Lower leg skin (tissue), 4 donors: Measurements from ENCODE around the gene KCNN3. TPM values are rescaled to one million over a fixed set of nuclear protein-coding genes. Genes with fewer than 3 reads are reported as not detected.

ENCODE experiments used
- DNase-seq, 2 donors: peaks; one replicate each; pipeline ENCODE4 v3.0.0-alpha.2; 2019; ENCODE audit warnings: low spot score in 2 of 2
- H3K4me3 ChIP-seq: fragments of 200-600 bp; sonication (generic); 2 replicates; pipeline ENCODE4 v1.5.1; 2017; ENCODE audit warnings: mild to moderate bottlenecking, low read depth; ENCODE audit not compliant: poor library complexity, severe bottlenecking
- POLR2A ChIP-seq, 2 donors: fragments of 450-650 bp; IDR thresholded peaks; one replicate each; pipeline ENCODE4 v1.6.1; 2016 to 2017; ENCODE audit warnings: antibody characterized with exemption in 2 of 2, mild to moderate bottlenecking in 1 of 2, moderate library complexity in 1 of 2
- WGBS, 2 donors: methylation state at CpG; one replicate each; pipeline ENCODE4 v1.1.5; 2018; 5-methylcytosine and 5-hydroxymethylcytosine counted together
- intact Hi-C: fragments of 100-400 bp; cut with DNase I; formaldehyde crosslinking; loops from one replicate; pipeline ENCODE4 v1.15.0; 2023; ENCODE audit warnings: low total_unique reads
- total RNA-seq, 4 donors: library from RNA; depleted of rRNA; stranded (reverse); fragments of >200 nt; gene quantifications; one replicate each; pipeline ENCODE4 v1.1.0, GENCODE V29; 2016
- TF ChIP-seq, protein P1 (sequence below), 3 donors: fragments of 450-650 bp; IDR thresholded peaks; one replicate each; pipeline ENCODE4 v1.5.1; 2016; ENCODE audit warnings: antibody characterized with exemption in 3 of 3, mild to moderate bottlenecking in 3 of 3, moderate library complexity in 2 of 3

Gene KCNN3
- total RNA-seq, 4 donors from 2014 or later = 0.13 to 2.1 (median 0.36) TPM

DNA sequence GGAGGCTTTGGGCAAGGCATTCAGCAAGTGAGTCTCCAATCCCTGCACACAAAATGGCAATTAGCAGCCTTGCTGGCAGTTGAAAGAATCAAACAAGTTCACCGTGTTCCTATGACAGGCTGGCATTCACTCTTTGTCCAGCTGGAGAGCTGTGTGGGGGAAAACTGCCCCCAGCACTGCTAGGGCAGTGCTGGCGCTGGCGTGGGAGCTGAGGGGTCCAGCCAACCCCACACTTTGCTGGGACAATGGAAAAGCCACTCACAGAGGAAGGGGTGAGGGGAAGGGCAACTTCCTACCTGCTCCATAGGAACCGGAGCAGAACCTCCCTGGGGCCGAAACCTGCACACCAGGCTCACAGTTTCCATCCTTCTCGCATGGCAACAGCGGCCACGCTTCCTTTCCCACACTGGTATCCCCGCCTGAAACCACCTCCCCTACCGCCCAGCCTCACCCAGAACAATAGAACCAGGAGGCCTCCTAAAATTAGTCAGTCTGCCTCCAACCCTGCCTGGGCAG, 26.7 kb upstream of the KCNN3 start:
- intact Hi-C loops = no loop called here
- no peak overlapping the region for H3K4me3 ChIP-seq
- DNase-seq = peak in 1 of 2 donors; percentile 29
- WGBS, 2 donors = 73 to 80% methylated on average over 10 of the region's 10 CpGs
- TF ChIP-seq POLR2A (IDR thresholded peaks at IDR 0.05) = no peak
- TF ChIP-seq, protein P1, sequence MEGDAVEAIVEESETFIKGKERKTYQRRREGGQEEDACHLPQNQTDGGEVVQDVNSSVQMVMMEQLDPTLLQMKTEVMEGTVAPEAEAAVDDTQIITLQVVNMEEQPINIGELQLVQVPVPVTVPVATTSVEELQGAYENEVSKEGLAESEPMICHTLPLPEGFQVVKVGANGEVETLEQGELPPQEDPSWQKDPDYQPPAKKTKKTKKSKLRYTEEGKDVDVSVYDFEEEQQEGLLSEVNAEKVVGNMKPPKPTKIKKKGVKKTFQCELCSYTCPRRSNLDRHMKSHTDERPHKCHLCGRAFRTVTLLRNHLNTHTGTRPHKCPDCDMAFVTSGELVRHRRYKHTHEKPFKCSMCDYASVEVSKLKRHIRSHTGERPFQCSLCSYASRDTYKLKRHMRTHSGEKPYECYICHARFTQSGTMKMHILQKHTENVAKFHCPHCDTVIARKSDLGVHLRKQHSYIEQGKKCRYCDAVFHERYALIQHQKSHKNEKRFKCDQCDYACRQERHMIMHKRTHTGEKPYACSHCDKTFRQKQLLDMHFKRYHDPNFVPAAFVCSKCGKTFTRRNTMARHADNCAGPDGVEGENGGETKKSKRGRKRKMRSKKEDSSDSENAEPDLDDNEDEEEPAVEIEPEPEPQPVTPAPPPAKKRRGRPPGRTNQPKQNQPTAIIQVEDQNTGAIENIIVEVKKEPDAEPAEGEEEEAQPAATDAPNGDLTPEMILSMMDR (IDR thresholded peaks at IDR 0.05) = no peak

DNA sequence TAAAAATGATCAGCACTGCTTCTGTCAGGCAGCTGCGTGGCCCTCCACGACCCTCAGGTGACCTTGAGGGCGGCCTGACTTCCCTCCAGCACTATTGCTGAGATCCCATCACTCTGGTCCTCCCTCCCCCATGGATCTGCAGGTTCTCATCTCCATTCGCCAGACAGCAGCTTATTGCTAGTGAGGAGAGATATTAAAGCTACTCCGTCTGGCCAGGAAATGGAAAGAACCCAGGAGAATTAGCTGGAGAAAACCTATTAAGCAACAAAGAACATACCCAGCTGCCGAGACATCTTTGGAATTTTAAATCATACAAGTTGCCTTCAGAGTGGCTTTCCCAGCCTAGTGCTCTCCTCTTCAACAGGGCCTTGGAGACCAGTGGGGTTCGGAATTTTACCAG, 25.7 kb upstream of the KCNN3 start:
- DNase-seq = peak in 1 of 2 donors; percentile 34
- no peak overlapping the region for H3K4me3 ChIP-seq
- WGBS, 2 donors = 66 to 70% methylated on average over 7 of the region's 7 CpGs
- TF ChIP-seq POLR2A (IDR thresholded peaks at IDR 0.05) = no peak
- TF ChIP-seq, protein P1 (IDR thresholded peaks at IDR 0.05) = no peak
- intact Hi-C loops = no loop called here

DNA sequence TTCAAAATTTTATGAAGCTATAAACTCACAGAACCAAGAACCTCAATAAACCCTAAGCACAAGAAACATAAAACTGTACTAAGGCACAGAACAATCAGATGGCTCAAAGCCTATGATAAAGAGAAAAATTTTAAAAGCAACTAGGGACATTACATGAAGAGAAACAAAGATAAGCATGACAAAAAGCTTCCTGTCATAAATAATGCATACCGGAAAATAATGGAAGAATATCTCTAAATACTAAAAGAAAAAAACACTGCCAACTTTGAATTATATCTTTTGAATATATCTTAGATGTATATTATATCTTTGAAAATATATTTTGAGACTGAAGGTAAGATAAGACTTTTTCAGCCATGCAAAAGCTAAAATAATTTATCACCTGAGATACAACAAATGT, 21.4 kb upstream of the KCNN3 start:
- intact Hi-C loops = no loop called here
- no peak for TF ChIP-seq POLR2A (IDR thresholded peaks at IDR 0.05)
- H3K4me3 ChIP-seq = no peak overlapping the region
- DNase-seq = no peak
- 67 to 78% methylated on average over 1 of the region's 1 CpG for whole genome bisulfite sequencing, 2 donors

DNA sequence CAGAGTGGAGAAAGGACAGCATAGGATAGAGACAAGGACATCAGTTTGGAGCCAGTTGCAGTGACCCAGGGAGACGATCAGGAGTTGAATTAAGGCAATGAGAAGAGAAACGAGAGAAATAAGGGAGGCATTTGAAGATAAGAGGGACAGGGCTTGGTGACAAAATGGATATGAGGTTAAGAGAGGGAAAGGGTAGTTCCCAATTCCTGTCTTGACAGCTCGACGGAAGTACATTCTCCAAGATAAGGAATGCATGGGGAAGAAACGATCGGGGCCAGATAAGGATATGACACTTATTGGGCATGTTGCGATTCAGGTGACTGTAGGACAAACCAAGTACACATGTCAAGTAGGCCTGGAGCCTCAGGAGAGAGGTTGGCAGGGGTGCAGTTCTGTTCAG, 18.7 kb upstream of the KCNN3 start:
- intact Hi-C loops = no loop called here
- TF ChIP-seq, protein P1 (IDR thresholded peaks at IDR 0.05) = no peak
- no peak for TF ChIP-seq POLR2A (IDR thresholded peaks at IDR 0.05)
- no peak overlapping the region for H3K4me3 ChIP-seq
- no peak for DNase-seq
- 87 to 88% methylated on average over 7 of the region's 7 CpGs for WGBS, 2 donors

DNA sequence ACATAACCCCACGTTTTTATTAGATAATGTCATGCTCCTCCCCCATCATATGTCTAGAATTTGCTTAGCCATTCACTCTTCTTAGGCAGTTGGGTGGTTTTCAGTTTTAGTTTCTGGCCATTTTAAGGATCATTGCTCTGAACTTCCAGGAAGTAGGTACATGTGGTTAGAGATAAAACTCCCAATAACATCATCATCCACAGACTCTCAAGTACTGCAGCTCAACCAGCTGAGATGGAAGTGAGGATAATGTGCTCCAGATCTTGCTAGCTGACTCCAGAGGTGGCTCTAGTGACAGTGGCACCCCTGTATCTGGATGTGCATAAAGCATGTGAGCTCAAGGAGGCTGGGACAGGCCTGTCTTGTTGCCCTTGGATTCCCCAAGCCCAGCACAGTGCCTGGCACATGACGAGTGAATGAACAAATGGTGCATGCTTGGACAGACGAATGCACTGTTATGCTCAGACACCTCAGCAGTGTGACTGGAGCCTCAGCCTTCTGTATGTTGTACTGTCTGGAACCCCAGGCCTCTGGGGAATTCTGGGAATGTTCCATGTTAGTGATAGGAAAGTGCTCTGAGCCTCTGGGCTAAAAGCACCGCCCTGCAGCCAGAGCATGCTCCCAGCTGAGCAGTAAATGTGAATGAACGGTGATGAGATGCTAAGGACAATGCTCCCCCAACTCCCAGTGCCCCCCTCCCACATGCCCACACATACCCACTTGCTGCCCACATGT, 16.4 kb upstream of the KCNN3 start:
- DNase-seq = peak in 1 of 2 donors; percentile 50
- TF ChIP-seq, protein P1 (IDR thresholded peaks at IDR 0.05) = no peak
- no peak for TF ChIP-seq POLR2A (IDR thresholded peaks at IDR 0.05)
- WGBS, 2 donors = 56 to 60% methylated on average over 5 of the region's 5 CpGs
- intact Hi-C loops = no loop called here
- H3K4me3 ChIP-seq = no peak overlapping the region

DNA sequence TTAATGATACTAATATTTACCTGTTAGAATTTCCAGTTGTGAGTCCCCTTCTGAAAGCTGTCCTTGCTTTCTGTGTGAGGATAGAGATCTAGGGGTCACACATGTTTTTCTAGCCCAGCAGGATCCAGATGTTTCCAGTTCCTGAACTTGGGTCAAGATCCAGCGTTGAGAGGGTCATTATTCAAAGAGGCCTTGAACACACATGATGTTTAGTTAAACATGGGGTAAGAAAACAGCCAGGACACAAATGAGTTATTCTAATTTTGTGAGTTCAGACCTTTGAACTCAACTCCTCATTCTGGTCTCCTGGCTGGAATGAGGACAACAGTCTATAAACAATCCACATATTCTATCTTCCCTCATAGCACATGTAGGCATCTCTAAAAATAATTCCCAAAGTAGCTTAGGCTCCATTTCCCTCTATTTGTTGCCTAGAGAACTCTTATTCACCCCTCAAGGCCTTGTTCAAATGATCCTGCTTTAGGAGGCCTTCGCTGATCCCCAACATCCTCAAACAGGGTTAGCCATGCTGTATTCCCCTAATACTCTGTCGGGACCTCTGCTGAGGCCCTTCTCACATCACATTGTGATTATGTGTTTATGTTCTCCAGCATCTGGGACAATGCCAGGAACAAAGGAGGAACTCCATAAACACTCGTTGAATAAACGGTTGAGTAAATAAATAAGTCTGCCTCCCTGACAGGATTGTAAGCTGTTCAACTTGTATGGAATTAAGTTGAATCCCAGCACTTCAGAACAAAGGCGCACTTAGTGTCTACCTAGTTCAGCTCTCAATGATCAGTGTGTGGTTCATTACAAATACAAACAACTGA, 15.0 kb upstream of the KCNN3 start:
- intact Hi-C loops = no loop called here
- WGBS, 2 donors = 58 to 68% methylated on average over 6 of the region's 6 CpGs
- DNase-seq = peak in 1 of 2 donors; percentile 8
- no peak for TF ChIP-seq POLR2A (IDR thresholded peaks at IDR 0.05)
- TF ChIP-seq, protein P1 (IDR thresholded peaks at IDR 0.05) = no peak
- no peak overlapping the region for H3K4me3 ChIP-seq
